GM18498 (cell line): ENCODE measurements around the gene ASRGL1.

Source experiments
- ATAC-seq: cut with Tn5 transposase; IDR thresholded peaks from one replicate; pipeline ENCODE4 v1.9.1; 2021; ENCODE audit warnings: mild to moderate bottlenecking, moderate library complexity; ENCODE audit not compliant: unreplicated experiment

The ASRGL1 gene

DNA sequence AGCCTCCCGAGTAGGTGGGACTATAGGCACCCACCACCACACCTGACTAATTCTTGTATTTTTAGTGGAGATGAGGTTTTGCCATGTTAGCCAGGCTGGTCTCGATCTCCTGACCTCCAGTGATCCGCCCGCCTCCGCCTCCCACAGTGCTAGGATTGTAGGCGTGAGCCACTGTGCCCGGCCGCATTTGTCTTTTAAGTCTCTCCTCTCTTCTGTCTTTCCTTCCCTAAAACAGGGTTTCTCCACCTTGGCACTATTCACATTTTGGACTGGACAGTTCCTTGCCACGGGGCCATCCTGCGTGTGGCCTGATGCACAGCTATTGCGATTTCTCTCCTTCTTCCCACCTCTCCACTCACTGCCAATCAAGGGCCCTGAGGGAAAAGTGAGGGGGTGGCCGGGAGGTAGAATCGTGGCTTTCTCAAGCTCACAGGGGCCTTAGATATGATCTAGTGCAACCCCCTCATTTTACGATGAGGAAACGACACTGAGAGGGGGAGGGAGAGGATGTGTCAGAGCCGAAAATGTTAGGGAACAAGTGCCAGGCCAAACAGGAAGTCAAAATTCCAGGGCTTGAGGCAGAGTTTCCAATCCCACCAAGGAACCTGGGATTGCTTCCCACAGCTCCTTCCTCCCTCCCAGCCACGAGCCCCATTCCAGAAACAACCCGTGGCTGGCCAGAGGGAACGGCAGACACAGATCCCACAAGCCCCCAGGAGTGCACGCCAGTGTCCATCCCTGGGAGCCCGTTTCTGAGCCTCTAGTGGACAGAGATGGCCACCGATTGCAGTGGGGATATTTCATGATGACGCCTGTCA lies 102.7 kb downstream of the ASRGL1 start:
- ATAC-seq, result no peak
